Activated T-helper 2 cell treated with anti-CD3 and anti-CD28 coated beads, Interferon-gamma antibody, Interleukin-2, Interleukin-4, amounts not matched to agents 10 μg/mL and 5 μg/mL and 100 μg/mL, durations not matched to agents 14 hours and 24 hours and 36 hours (primary cell): ENCODE results near the gene AVL9. TPM values are rescaled to one million over a fixed set of nuclear protein-coding genes. Genes with fewer than 3 reads are reported as not detected.
"Not testable (repeated sequence)": the region's sequence is repeated elsewhere in the genome, so short reads cannot be mapped to it uniquely, and the experiment has no call there.

ENCODE experiments used
- DNase-seq: peaks from one replicate; pipeline ENCODE4 v3.0.0; 2021; ENCODE audit warnings: low spot score
- H3K27ac Mint-ChIP-seq: one replicate; pipeline ENCODE4 v1.8.0; 2021; ENCODE audit warnings: mixed read lengths
- H3K27me3 Mint-ChIP-seq: one replicate; pipeline ENCODE4 v1.8.0; 2021; ENCODE audit warnings: low read depth, mixed read lengths
- H3K36me3 Mint-ChIP-seq: one replicate; pipeline ENCODE4 v1.8.0; 2021; ENCODE audit warnings: low read depth, mixed read lengths
- H3K4me1 Mint-ChIP-seq: one replicate; pipeline ENCODE4 v1.8.0; 2021; ENCODE audit warnings: low read depth, mixed read lengths
- H3K4me3 Mint-ChIP-seq: one replicate; pipeline ENCODE4 v1.8.0; 2021; ENCODE audit warnings: low read depth, mild to moderate bottlenecking, moderate library complexity, mixed read lengths
- H3K9me3 Mint-ChIP-seq: one replicate; pipeline ENCODE4 v1.8.0; 2021; ENCODE audit warnings: mixed read lengths
- intact Hi-C: fragments of 100-400 bp; cut with micrococcal nuclease; formaldehyde crosslinking; loops from one replicate; pipeline ENCODE4 v1.15.1; 2023
- total RNA-seq: library from RNA; stranded (reverse); gene quantifications from 2 replicates; pipeline ENCODE4 v1.2.3, GENCODE V29; 2022

AVL9 gene
- total RNA-seq, 1 donor from 2014 or later, result 43.9 TPM

GRCh38 chr7:32476816-32477648, 18.3 kb upstream of the AVL9 start:
- Mint-ChIP-seq H3K9me3 (no peaks in the 10 kb centered on the region), H3K4me3 (no peak overlapping the region), H3K27me3 (no peaks in the 10 kb centered on the region), H3K27ac (no peak overlapping the region), H3K36me3 (no peaks in the 10 kb centered on the region), H3K4me1 (peaks cover 4% of the 10 kb centered on the region)
- intact Hi-C loops, result no loop called here
- no peak for DNase-seq

GRCh38 chr7:32477649-32477980, 17.7 kb upstream of the AVL9 start:
- Mint-ChIP-seq H3K36me3 (no peaks in the 10 kb centered on the region), H3K27ac (no peak overlapping the region), H3K9me3 (no peaks in the 10 kb centered on the region), H3K27me3 (no peaks in the 10 kb centered on the region), H3K4me3 (no peak overlapping the region), H3K4me1 (peaks cover 4% of the 10 kb centered on the region)
- DNase-seq, result no peak
- intact Hi-C loops, result no loop called here

GRCh38 chr7:32479574-32480200, 15.6 kb upstream of the AVL9 start:
- peaks cover 4% of the 10 kb centered on the region for H3K4me1 Mint-ChIP-seq
- H3K4me3 Mint-ChIP-seq, result no peak overlapping the region
- intact Hi-C loops, result no loop called here
- H3K27ac Mint-ChIP-seq, result no peak overlapping the region
- no peaks in the 10 kb centered on the region for H3K9me3 Mint-ChIP-seq
- no peak for DNase-seq
- H3K27me3 Mint-ChIP-seq, result no peaks in the 10 kb centered on the region
- no peaks in the 10 kb centered on the region for H3K36me3 Mint-ChIP-seq

GRCh38 chr7:32481176-32481575, 14.1 kb upstream of the AVL9 start:
- no peak for DNase-seq
- Mint-ChIP-seq H3K9me3 (no peaks in the 10 kb centered on the region), H3K4me3 (no peak overlapping the region), H3K27ac (no peak overlapping the region), H3K27me3 (no peaks in the 10 kb centered on the region), H3K36me3 (peaks cover 9% of the 10 kb centered on the region), H3K4me1 (peaks cover 4% of the 10 kb centered on the region)
- intact Hi-C loops, result no loop called here

- DNase-seq, result no peak
- Mint-ChIP-seq H3K4me3 (no peak overlapping the region), H3K36me3 (peaks cover 14% of the 10 kb centered on the region), H3K27me3 (no peaks in the 10 kb centered on the region), H3K4me1 (peaks cover 4% of the 10 kb centered on the region), H3K9me3 (no peaks in the 10 kb centered on the region), H3K27ac (no peak overlapping the region)
- intact Hi-C loops, result no loop called here
Measured at GRCh38 chr7:32481921-32482320, 13.4 kb upstream of the AVL9 start.

- peak overlapping the region; percentile 94 for H3K27ac Mint-ChIP-seq
- intact Hi-C loops, result loop anchor here (1.0 to 5.0 kb wide), 5 partner anchors 53 to 618 kb away; partner anchors contain the start of gene RP9
- no peaks in the 10 kb centered on the region for H3K27me3 Mint-ChIP-seq
- no peak for DNase-seq
- H3K36me3 Mint-ChIP-seq, result peaks cover 29% of the 10 kb centered on the region
- H3K4me3 Mint-ChIP-seq, result peak overlapping the region; percentile 89
- no peaks in the 10 kb centered on the region for H3K9me3 Mint-ChIP-seq
- peaks cover 28% of the 10 kb centered on the region for H3K4me1 Mint-ChIP-seq
Measured at GRCh38 chr7:32489788-32490126, 5.5 kb upstream of the AVL9 start.

GRCh38 chr7:32490127-32490796, 5.0 kb upstream of the AVL9 start, which contains the start of gene LSM5:
Gene LSM5 (minus strand): TSS chr7:32490380. CDS start chr7:32490365, 15 bp downstream.
- intact Hi-C loops, result loop anchor here (1.0 to 5.0 kb wide), 5 partner anchors 52 to 617 kb away; partner anchors contain the start of gene RP9

GRCh38 chr7:32494946-32495297, 367 bp upstream of the AVL9 start:
- peaks cover 24% of the 10 kb centered on the region for H3K36me3 Mint-ChIP-seq
- no peaks in the 10 kb centered on the region for H3K27me3 Mint-ChIP-seq
- peaks cover 31% of the 10 kb centered on the region for H3K4me1 Mint-ChIP-seq
- peaks cover 4% of the 10 kb centered on the region for H3K9me3 Mint-ChIP-seq
- DNase-seq, result no peak
- intact Hi-C loops, result loop anchor here (1.0 to 5.0 kb wide), 5 partner anchors 47 to 634 kb away; partner anchors contain the start of genes BBS9 and RP9
- H3K27ac Mint-ChIP-seq, result peak overlapping the region; percentile 82
- H3K4me3 Mint-ChIP-seq, result peak overlapping the region; percentile 91

More at GRCh38 chr7:32490127-32490796, 5.0 kb upstream of the AVL9 start, which contains the start of gene LSM5:
- DNase-seq, result peak; percentile 87
- peaks cover 28% of the 10 kb centered on the region for H3K4me1 Mint-ChIP-seq
- H3K4me3 Mint-ChIP-seq, result peak within 1 kb of the TSS; percentile 89
- H3K27ac Mint-ChIP-seq, result peak within 1 kb of the TSS; percentile 94
- no peaks in the 10 kb centered on the region for H3K9me3 Mint-ChIP-seq
- H3K27me3 Mint-ChIP-seq, result no peaks in the 10 kb centered on the region
- H3K36me3 Mint-ChIP-seq, result peaks cover 27% of the 10 kb centered on the region

GRCh38 chr7:32496052-32496813, 944 bp downstream of the AVL9 start:
- DNase-seq, result no peak
- H3K36me3 Mint-ChIP-seq, result peaks cover 36% of the 10 kb centered on the region
- H3K27me3 Mint-ChIP-seq, result no peaks in the 10 kb centered on the region
- H3K4me3 Mint-ChIP-seq, result peak overlapping the region; percentile 94
- H3K9me3 Mint-ChIP-seq, result peaks cover 7% of the 10 kb centered on the region
- peaks cover 36% of the 10 kb centered on the region for H3K4me1 Mint-ChIP-seq
- intact Hi-C loops, result no loop called here
- peak overlapping the region; percentile 95 for H3K27ac Mint-ChIP-seq

- H3K27ac Mint-ChIP-seq, H3K9me3 Mint-ChIP-seq, H3K27me3 Mint-ChIP-seq, DNase-seq, H3K4me3 Mint-ChIP-seq: not testable (repeated sequence)
- Mint-ChIP-seq H3K4me1 (peaks cover 45% of the 10 kb centered on the region), H3K36me3 (peaks cover 47% of the 10 kb centered on the region)
- intact Hi-C loops, result loop anchor here (2.0 kb wide), 1 partner anchor 15 kb away; no protein-coding TSS in a partner anchor
Measured at GRCh38 chr7:32499755-32500154, 4.5 kb downstream of the AVL9 start.

GRCh38 chr7:32500216-32500615, 4.9 kb downstream of the AVL9 start:
- not testable (repeated sequence) for DNase-seq, H3K9me3 Mint-ChIP-seq, H3K4me3 Mint-ChIP-seq, H3K27me3 Mint-ChIP-seq, H3K27ac Mint-ChIP-seq
- intact Hi-C loops, result loop anchor here (2.0 kb wide), 1 partner anchor 15 kb away; no protein-coding TSS in a partner anchor
- Mint-ChIP-seq H3K36me3 (peaks cover 47% of the 10 kb centered on the region), H3K4me1 (peaks cover 44% of the 10 kb centered on the region)

GRCh38 chr7:32500922-32501341, 5.6 kb downstream of the AVL9 start:
- Mint-ChIP-seq H3K4me1 (peaks cover 44% of the 10 kb centered on the region), H3K4me3 (peak overlapping the region; percentile 1), H3K27ac (peak overlapping the region; percentile 76), H3K27me3 (no peaks in the 10 kb centered on the region), H3K9me3 (peaks cover 7% of the 10 kb centered on the region), H3K36me3 (peaks cover 47% of the 10 kb centered on the region)
- intact Hi-C loops, result loop anchor here (2.0 kb wide), 1 partner anchor 14 kb away; no protein-coding TSS in a partner anchor
- DNase-seq, result no peak
